Large intestine (tissue), 3 donors: ENCODE data around the gene ZNF287. TPM values are rescaled to one million over a fixed set of nuclear protein-coding genes. Genes with fewer than 3 reads are reported as not detected.
"Not testable (repeated sequence)": the region's sequence is repeated elsewhere in the genome, so short reads cannot be mapped to it uniquely, and the experiment has no call there.

ENCODE experiments used
- DNase-seq, 2 donors: peaks; one replicate each; pipeline versions ENCODE4 v3.0.0 to v3.0.0-alpha.2; 2013
- H3K27ac ChIP-seq: one replicate; pipeline ENCODE4 v1.5.1; 2013; ENCODE audit warnings: low read length
- H3K27me3 ChIP-seq: 2 replicates; pipeline ENCODE4 v1.6.1; 2013; ENCODE audit warnings: low read length; ENCODE audit not compliant: control insufficient read depth, insufficient read depth
- H3K36me3 ChIP-seq: 2 replicates; pipeline ENCODE4 v1.6.1; 2013; ENCODE audit warnings: low read length; ENCODE audit not compliant: control insufficient read depth, insufficient read depth
- H3K4me1 ChIP-seq: one replicate; pipeline ENCODE4 v1.6.1; 2013; ENCODE audit warnings: low read length; ENCODE audit not compliant: control insufficient read depth, insufficient read depth
- H3K4me3 ChIP-seq: one replicate; pipeline ENCODE4 v1.5.1; 2013; ENCODE audit warnings: low read length
- H3K9me3 ChIP-seq: one replicate; pipeline ENCODE4 v1.6.1; 2013; ENCODE audit warnings: mild to moderate bottlenecking, low read depth, low read length, moderate library complexity; ENCODE audit not compliant: control insufficient read depth
- WGBS: methylation state at CpG from one replicate; pipeline ENCODE4 v1.1.5; 2013; ENCODE audit warnings: low lambda C conversion rate; ENCODE audit not compliant: insufficient coverage; 5-methylcytosine and 5-hydroxymethylcytosine counted together
- polyA plus RNA-seq: library from polyadenylated mRNA; unstranded; fragments of 120-200 nt; gene quantifications from one replicate; pipeline ENCODE4 v1.2.1, GENCODE V29; 2013

Gene ZNF287
- polyA plus RNA-seq, 1 donor: 3.7 TPM

DNA sequence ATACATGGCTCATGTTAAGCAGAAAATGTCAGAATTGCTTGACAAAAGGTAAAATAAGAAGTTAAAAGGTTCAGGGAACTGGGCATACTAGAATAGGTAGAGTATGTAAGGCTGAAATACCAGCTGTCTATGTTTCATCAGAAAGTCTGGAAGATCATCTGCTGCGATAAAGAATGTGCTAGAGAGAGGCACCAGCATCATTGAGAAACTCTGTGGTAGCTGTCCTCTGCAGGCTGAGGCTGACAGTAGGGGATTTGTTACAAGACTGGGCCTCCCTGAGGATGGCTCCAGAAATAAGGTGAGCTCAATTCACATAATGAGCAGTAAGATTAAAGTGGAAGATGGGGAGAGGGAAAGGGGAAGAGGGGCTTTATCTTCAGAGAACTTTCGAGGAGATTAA, 4.5 kb upstream of the ZNF287 start:
- no peak overlapping the region for H3K27ac ChIP-seq
- H3K9me3 ChIP-seq: no peaks in the 10 kb centered on the region
- WGBS: 100% methylated on average over 1 of the region's 2 CpGs

DNA sequence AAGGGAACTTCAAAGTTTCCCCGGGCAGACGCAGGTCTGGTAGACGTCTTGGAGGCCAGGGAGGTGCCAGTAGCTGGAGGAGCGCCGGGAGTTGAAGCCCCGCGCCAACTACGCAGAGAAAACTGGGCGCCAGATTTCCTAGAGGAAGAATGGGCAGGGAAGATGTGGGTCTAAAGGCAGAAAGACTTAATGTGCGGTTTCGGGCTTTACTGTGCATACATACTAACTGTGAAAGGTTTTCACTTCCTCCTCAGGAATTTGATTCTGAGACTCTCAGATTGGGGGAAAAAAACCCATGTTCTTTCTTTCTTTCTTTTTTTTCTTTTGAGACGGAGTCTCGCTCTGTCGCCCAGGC, 331 bp upstream of the ZNF287 start:
- peaks cover 6% of the 10 kb centered on the region for H3K36me3 ChIP-seq
- no peak overlapping the region for H3K27ac ChIP-seq
- WGBS: no CpG with 5 or more reads among the region's 14 CpGs
- H3K9me3 ChIP-seq: no peaks in the 10 kb centered on the region
- peak overlapping the region; percentile 82 for H3K4me3 ChIP-seq
- H3K27me3 ChIP-seq: peaks cover 7% of the 10 kb centered on the region
- no peak for DNase-seq
- peaks cover 2% of the 10 kb centered on the region for H3K4me1 ChIP-seq

More for the DNA sequence above, 4.5 kb upstream of the ZNF287 start:
- Histone ChIP-seq H3K27me3 (peaks cover 9% of the 10 kb centered on the region), H3K4me1 (peaks cover 2% of the 10 kb centered on the region), H3K4me3 (no peak overlapping the region), H3K36me3 (no peaks in the 10 kb centered on the region)
- no peak for DNase-seq

DNA sequence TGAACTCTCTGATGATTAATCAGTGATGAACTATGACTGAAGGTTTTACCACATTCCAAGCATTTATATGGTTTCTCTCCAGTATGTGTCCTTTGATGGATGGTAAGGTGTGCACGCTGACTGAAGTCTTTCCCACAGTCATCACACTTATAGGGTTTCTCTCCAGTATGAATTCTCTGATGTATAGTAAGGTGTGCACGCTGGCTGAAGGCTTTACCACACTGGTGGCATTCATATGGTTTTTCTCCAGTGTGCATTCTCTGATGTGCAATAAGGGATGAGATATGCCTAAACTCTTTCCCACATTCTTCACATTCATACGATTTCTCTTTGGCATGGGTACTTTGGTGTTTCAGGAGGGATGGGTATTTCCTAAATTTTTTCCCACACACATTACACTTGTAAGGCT, 16.4 kb downstream of the ZNF287 start:
- Histone ChIP-seq H3K4me1 (no peaks in the 10 kb centered on the region), H3K9me3 (peaks cover 34% of the 10 kb centered on the region), H3K27ac (no peak overlapping the region), H3K27me3 (no peaks in the 10 kb centered on the region), H3K4me3 (no peak overlapping the region), H3K36me3 (peaks cover 14% of the 10 kb centered on the region)
- no peak for DNase-seq
- no CpG with 5 or more reads among the region's 3 CpGs for WGBS

DNA sequence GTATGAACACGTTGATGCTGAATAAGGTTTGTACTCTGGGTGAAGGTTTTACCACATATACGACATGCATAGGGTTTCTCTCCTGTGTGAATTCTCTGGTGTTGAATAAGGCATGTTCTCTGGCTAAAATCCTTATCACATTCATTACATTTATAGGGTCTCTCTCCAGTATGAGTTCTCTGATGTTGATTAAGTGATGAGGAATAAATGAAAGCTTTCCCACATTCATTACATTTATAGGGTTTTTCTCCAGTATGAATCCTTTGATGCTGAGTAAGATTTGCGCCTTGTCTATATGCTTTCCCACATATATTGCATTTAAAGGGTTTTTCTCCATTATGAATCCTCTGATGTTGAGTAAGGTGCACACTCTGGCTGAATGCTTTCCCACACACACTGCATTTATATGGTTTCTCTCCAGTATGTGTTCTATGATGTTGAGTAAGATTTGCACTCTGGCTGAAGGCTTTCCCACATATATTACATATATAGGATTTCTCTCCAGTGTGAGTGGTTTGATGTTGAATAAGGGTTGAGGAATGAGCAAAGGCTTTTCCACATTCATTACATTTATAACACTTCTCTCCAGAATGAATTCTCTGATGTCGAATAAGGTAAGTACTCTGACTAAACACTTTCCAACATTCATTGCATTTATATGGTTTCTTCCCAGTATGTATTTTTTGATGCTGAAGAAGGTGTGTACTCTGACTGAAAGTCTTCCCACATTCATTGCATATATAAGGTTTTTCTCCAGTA, 16.9 kb downstream of the ZNF287 start:
- Histone ChIP-seq H3K36me3 (peaks cover 11% of the 10 kb centered on the region), H3K9me3 (peaks cover 38% of the 10 kb centered on the region), H3K27ac (no peak overlapping the region), H3K27me3 (no peaks in the 10 kb centered on the region), H3K4me1 (no peaks in the 10 kb centered on the region), H3K4me3 (no peak overlapping the region)
- 100% methylated on average over 2 of the region's 4 CpGs for WGBS
- DNase-seq: no peak

DNA sequence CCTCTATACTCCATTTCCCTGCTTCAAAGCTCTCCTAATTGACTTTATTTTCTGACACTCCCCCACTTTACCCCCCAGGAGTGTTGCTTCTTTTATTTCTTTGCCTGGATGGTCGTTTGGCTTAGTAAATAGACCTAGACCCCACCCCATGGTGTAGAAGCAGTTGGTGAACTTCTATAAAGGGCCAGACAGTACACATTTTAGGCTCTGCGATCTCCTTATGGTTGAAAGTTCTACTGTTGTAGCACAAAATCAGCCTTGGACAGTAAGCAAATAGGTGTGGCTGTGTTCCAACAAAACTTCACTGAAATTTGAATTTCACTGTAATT, 31.9 kb downstream of the ZNF287 start:
- no peak for DNase-seq
- H3K27ac ChIP-seq: peak overlapping the region; percentile 94
- peaks cover 3% of the 10 kb centered on the region for H3K4me1 ChIP-seq
- H3K9me3 ChIP-seq: no peaks in the 10 kb centered on the region
- H3K4me3 ChIP-seq: no peak overlapping the region
- no peaks in the 10 kb centered on the region for H3K36me3 ChIP-seq
- no peaks in the 10 kb centered on the region for H3K27me3 ChIP-seq
- no CpG with 5 or more reads among the region's 2 CpGs for WGBS

DNA sequence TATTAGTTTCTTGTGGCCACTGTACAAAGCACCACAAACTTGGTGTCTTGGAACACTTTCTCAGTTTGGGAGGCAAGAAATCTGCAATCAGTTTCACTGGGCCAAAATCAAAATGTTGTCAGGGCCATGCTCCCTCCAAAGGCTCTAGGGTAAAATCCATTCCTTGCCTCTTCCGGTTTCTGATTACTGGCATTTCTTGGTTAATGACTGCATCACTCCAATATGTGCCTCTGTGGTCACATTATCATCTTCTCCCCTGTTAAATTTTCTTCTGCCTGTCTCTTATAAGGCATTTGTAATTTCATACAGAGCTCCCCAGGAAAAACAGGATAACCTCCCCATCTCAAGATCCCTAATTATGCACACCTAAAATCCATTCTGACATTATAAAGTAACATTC, 34.8 kb downstream of the ZNF287 start:
- no CpG with 5 or more reads among the region's 1 CpG for WGBS

DNA sequence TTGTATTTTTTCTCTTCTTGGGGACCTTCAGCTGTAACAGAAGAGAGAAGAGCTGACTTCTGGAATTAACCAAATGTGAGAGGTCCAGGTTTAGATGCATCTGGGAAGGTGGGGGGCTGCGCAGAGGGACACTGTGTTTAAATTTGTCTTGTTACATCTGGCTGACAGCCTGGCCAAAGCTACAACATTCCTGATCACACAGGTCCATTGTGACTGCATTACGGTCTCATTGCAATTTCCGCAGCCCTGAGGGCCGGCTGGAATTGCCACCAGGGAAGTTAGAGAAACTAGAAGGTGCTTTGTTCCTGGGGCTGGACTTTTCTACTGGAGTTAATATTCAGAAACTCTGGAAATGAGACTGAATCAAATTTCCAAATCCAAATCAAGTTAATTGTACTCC, 39.1 kb downstream of the ZNF287 start:
- WGBS: no CpG with 5 or more reads among the region's 4 CpGs
- H3K9me3 ChIP-seq: no peaks in the 10 kb centered on the region
- peaks cover 3% of the 10 kb centered on the region for H3K4me1 ChIP-seq
- H3K36me3 ChIP-seq: no peaks in the 10 kb centered on the region
- DNase-seq: no peak
- no peak overlapping the region for H3K4me3 ChIP-seq
- no peak overlapping the region for H3K27ac ChIP-seq
- peaks cover 2% of the 10 kb centered on the region for H3K27me3 ChIP-seq

More for the DNA sequence above, 34.8 kb downstream of the ZNF287 start:
- H3K4me3 ChIP-seq: no peak overlapping the region
- no peaks in the 10 kb centered on the region for H3K9me3 ChIP-seq
- DNase-seq: no peak
- H3K4me1 ChIP-seq: peaks cover 6% of the 10 kb centered on the region
- no peaks in the 10 kb centered on the region for H3K36me3 ChIP-seq
- H3K27ac ChIP-seq: no peak overlapping the region
- no peaks in the 10 kb centered on the region for H3K27me3 ChIP-seq

DNA sequence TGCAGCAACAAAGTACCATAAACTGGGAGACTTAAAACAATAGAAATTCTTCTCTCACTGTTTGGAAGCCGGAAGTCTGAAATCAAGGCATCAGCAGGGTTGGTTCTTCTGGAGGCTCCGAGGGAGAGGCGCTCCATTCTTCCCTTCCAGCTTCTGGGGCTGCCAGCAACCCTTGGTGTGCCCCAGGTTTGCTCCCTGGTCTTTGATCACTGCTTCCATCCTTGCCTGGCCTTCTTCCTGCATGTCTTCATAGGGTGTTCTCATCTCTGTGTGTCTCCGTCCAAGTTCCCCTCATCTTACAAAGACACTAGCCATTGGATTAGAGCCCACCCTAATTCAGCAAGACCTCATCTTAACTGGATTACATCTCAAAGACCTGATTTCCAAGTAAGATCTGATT, 41.7 kb downstream of the ZNF287 start:
- no peak for DNase-seq
- no CpG with 5 or more reads among the region's 4 CpGs for WGBS
- H3K9me3 ChIP-seq: no peaks in the 10 kb centered on the region
- peaks cover 3% of the 10 kb centered on the region for H3K4me1 ChIP-seq
- no peaks in the 10 kb centered on the region for H3K36me3 ChIP-seq
- no peak overlapping the region for H3K4me3 ChIP-seq
- H3K27ac ChIP-seq: no peak overlapping the region
- peaks cover 2% of the 10 kb centered on the region for H3K27me3 ChIP-seq

DNA sequence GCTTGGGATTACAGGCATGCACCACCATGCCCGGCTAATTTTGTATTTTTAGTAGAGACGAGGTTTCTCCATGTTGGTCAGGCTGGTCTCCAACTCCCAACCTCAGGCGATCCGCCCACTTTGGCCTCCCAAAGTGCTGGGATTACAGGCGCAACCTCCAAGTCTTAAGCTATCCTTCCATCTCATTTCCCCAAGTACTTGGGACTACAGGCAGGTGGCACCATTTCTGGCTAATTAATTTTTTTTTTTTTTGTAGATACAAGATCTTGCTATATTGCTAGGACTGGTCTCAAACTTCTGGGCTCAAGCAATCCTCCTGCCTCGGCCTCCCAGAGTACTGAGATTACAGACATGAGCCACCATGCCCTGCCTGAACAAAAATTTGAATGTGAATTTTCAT, 43.4 kb downstream of the ZNF287 start:
- not testable (repeated sequence) for H3K36me3 ChIP-seq, H3K27me3 ChIP-seq, H3K4me3 ChIP-seq, H3K9me3 ChIP-seq, H3K27ac ChIP-seq, H3K4me1 ChIP-seq, DNase-seq
- WGBS: 100% methylated on average over 1 of the region's 6 CpGs

DNA sequence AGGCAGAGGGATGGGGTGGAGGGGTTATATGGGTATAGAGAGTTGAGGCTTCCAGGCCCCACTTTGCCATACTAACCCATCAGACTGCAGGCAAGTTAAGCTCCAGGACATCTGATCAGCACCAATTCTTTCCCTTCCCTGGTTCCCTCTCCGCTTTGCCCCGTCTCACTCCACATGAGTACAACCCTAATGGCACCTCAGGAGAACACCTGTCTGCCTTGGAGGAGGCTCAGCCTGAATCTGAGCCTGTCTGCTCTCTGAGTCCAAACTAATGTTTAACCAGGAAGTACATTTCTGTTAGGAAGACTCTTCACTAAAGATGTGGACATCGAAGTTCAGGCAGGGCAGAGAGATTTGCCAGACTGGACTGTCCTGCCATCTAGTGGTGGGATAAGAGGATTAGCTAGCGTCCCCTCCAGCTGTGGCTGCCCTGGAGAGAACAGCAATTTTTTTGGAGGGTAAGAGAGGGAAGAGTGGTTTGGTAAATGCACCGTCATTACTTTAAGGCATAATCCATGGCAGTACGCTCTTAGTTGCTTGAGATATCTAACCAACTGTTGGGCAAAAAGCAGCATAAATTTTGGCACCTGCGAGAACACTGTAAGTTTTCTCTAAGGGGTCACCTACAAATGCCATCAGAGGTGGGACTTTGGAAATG, 47.8 kb downstream of the ZNF287 start:
- peak; percentile 90 for DNase-seq
- peaks cover 16% of the 10 kb centered on the region for H3K4me1 ChIP-seq
- no peak overlapping the region for H3K4me3 ChIP-seq
- no peaks in the 10 kb centered on the region for H3K9me3 ChIP-seq
- no peaks in the 10 kb centered on the region for H3K27me3 ChIP-seq
- no CpG with 5 or more reads among the region's 7 CpGs for WGBS
- H3K36me3 ChIP-seq: no peaks in the 10 kb centered on the region
- H3K27ac ChIP-seq: peak overlapping the region; percentile 57

DNA sequence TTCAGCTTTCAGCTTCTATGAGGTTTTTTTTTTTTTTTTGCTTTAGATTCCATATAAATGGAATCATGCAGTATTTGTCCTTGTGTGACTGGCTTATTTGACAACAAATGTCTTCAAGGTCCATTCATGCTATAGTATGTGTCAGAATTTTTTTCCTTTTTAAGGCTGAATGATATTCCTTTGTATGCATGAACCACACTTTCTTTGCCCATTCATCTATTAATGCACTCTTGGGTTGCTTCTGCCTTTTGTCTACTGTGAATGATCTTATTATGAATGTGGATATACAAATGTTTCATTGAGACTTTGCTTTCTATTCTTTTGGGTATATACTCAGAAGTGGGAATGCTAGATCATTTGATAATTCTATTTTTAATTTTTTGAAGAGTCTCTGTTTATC, 50.0 kb downstream of the ZNF287 start:
- Histone ChIP-seq H3K36me3 (no peaks in the 10 kb centered on the region), H3K4me3 (no peak overlapping the region), H3K9me3 (no peaks in the 10 kb centered on the region), H3K4me1 (peaks cover 19% of the 10 kb centered on the region), H3K27ac (no peak overlapping the region), H3K27me3 (no peaks in the 10 kb centered on the region)
- no peak for DNase-seq
